Trophoblast cell (in vitro differentiated cells and primary cell): ENCODE results near the gene USF1.

Source experiments
- DNase-seq, 2 donors: peaks; one replicate each; pipeline ENCODE4 v3.0.0-alpha.2; 2016
- H2AFZ ChIP-seq: 2 replicates; pipeline ENCODE4 v1.6.1; 2013; ENCODE audit warnings: low read length, moderate library complexity, mild to moderate bottlenecking; ENCODE audit not compliant: insufficient read depth, poor library complexity
- H2AK5ac ChIP-seq: 2 replicates; pipeline ENCODE4 v1.6.1; 2013; ENCODE audit warnings: mild to moderate bottlenecking, low read length
- H2BK120ac ChIP-seq: 2 replicates; pipeline ENCODE4 v1.6.1; 2013; ENCODE audit warnings: low read length, mild to moderate bottlenecking, moderate library complexity; ENCODE audit not compliant: insufficient read depth, poor library complexity
- H2BK12ac ChIP-seq: 2 replicates; pipeline ENCODE4 v1.6.1; 2013; ENCODE audit warnings: mild to moderate bottlenecking, low read length, moderate library complexity
- H2BK5ac ChIP-seq: 2 replicates; pipeline ENCODE4 v1.6.1; 2013; ENCODE audit warnings: low read length, low read depth, moderate library complexity, mild to moderate bottlenecking; ENCODE audit not compliant: poor library complexity
- H3K14ac ChIP-seq: 2 replicates; pipeline ENCODE4 v1.6.1; 2013; ENCODE audit warnings: mild to moderate bottlenecking, low read length
- H3K18ac ChIP-seq: 2 replicates; pipeline ENCODE4 v1.6.1; 2013; ENCODE audit warnings: mild to moderate bottlenecking, low read length
- H3K23ac ChIP-seq: 2 replicates; pipeline ENCODE4 v1.6.1; 2013; ENCODE audit warnings: low read length
- H3K27ac ChIP-seq: 2 replicates; pipeline ENCODE4 v1.5.1; 2013; ENCODE audit warnings: low read depth, mild to moderate bottlenecking, inconsistent platforms, low read length, moderate library complexity
- H3K27me3 ChIP-seq: 2 replicates; pipeline ENCODE4 v1.6.1; 2013; ENCODE audit warnings: inconsistent platforms, mild to moderate bottlenecking, low read length, moderate library complexity; ENCODE audit not compliant: insufficient read depth
- H3K36me3 ChIP-seq, 2 experiments: 1 replicate in 1 of 2; 2 replicates in 1 of 2; pipeline ENCODE4 v1.6.1; 2013; ENCODE audit warnings: low read length in 2 of 2, mild to moderate bottlenecking in 2 of 2, moderate library complexity in 1 of 2; ENCODE audit not compliant: insufficient read depth in 2 of 2, control insufficient read depth in 1 of 2
- H3K4ac ChIP-seq: 2 replicates; pipeline ENCODE4 v1.6.1; 2013; ENCODE audit warnings: low read depth, mild to moderate bottlenecking, low read length, moderate library complexity
- H3K4me1 ChIP-seq, 2 experiments: 1 replicate in 1 of 2; 2 replicates in 1 of 2; pipeline ENCODE4 v1.6.1; 2013; ENCODE audit warnings: low read length in 2 of 2, mild to moderate bottlenecking in 2 of 2, moderate library complexity in 1 of 2; ENCODE audit not compliant: insufficient read depth in 2 of 2, control insufficient read depth in 1 of 2
- H3K4me2 ChIP-seq: 2 replicates; pipeline ENCODE4 v1.6.1; 2013; ENCODE audit warnings: inconsistent platforms, mild to moderate bottlenecking, low read length, moderate library complexity
- H3K4me3 ChIP-seq: 2 replicates; pipeline ENCODE4 v1.5.1; 2013; ENCODE audit warnings: mild to moderate bottlenecking, low read depth, low read length, inconsistent platforms
- H3K79me1 ChIP-seq: one replicate; pipeline ENCODE4 v1.6.1; 2013; ENCODE audit warnings: low read length
- H3K79me2 ChIP-seq: 2 replicates; pipeline ENCODE4 v1.6.1; 2013; ENCODE audit warnings: low read length, mild to moderate bottlenecking; ENCODE audit not compliant: control insufficient read depth, insufficient read depth, poor library complexity
- H3K9ac ChIP-seq: 2 replicates; pipeline ENCODE4 v1.6.1; 2013; ENCODE audit warnings: mild to moderate bottlenecking, low read length
- H3K9me3 ChIP-seq: 2 replicates; pipeline ENCODE4 v1.6.1; 2013; ENCODE audit warnings: low read depth, mild to moderate bottlenecking, control low read depth, inconsistent platforms, low read length; ENCODE audit not compliant: insufficient read depth
- H4K12ac ChIP-seq: 2 replicates; pipeline ENCODE4 v1.6.1; 2013; ENCODE audit warnings: low read depth, mild to moderate bottlenecking, low read length, moderate library complexity
- H4K8ac ChIP-seq: 2 replicates; pipeline ENCODE4 v1.6.1; 2013; ENCODE audit warnings: low read depth, mild to moderate bottlenecking, low read length, moderate library complexity
- H4K91ac ChIP-seq: one replicate; pipeline ENCODE4 v1.6.1; 2013; ENCODE audit warnings: low read depth, mild to moderate bottlenecking, low read length, moderate library complexity
- WGBS: extraction: QIAGEN DNeasy Blood & Tissue Kit; methylation state at CpG from one replicate; pipeline ENCODE4 v1.1.7; 2013; ENCODE audit warnings: missing lambda C conversion rate; ENCODE audit not compliant: insufficient read length, insufficient coverage; ENCODE audit errors: extremely low coverage; 5-methylcytosine and 5-hydroxymethylcytosine counted together

The USF1 gene

DNA sequence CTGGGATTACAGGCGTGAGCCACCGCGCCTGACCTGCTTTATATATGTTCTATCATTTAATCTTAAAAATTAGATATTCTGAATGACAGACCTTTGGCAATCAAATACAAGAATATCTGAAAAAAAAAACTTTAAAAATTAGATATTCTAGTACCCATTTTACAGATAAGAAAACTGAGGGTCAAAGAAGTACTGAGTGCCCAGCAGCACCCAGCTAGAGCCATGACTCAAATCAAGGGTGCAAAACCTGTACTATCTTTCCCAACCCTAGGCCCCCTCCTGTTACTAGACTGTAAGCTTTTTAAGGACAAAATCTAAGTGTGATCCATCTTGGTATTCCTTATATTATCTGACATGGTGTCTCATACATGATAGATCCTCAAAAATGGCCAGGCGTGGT lies 15.6 kb upstream of the USF1 start:
- Histone ChIP-seq H4K8ac (no peak overlapping the region), H3K79me1 (no peaks in the 10 kb centered on the region), H3K36me3 (no peaks in the 10 kb centered on the region), H3K79me2 (no peaks in the 10 kb centered on the region), H3K23ac (no peak overlapping the region), H3K27ac (no peak overlapping the region), H3K9ac (no peak overlapping the region), H4K12ac (no peak overlapping the region), H2BK120ac (no peak overlapping the region), H2BK5ac (no peak overlapping the region), H3K27me3 (no peaks in the 10 kb centered on the region), H3K18ac (no peak overlapping the region), H3K4me3 (no peak overlapping the region), H3K4me1 (no peaks in the 10 kb centered on the region), H3K14ac (no peak overlapping the region), H2AK5ac (no peak overlapping the region), H3K9me3 (no peaks in the 10 kb centered on the region), H4K91ac (no peak overlapping the region), H3K4me2 (no peak overlapping the region), H2AFZ (no peak overlapping the region), H2BK12ac (no peak overlapping the region), H3K4ac (no peak overlapping the region)
- WGBS, result no CpG with 5 or more reads among the region's 4 CpGs
- no peak for DNase-seq

DNA sequence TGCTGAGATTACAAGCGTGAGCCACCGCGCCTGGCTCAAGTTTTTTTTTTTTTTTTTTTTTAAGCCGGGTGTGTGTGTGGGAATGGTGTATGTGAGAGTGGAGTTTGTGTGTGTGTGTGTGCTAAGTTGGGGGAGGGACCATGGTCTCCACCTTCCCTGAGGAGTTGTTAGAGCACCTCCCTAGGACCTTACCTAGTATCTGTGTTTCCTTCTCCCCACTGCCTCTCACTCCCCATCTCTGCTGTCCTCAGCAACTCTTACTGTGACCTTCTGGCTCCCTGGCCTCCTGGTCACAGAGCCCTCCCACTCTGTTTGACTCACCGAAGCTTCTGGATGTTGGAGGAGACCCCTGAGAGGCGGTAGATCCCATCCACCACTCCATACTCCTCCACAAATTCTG lies 13.5 kb upstream of the USF1 start:
- no peak for DNase-seq
- no peaks in the 10 kb centered on the region for H3K9me3 ChIP-seq

DNA sequence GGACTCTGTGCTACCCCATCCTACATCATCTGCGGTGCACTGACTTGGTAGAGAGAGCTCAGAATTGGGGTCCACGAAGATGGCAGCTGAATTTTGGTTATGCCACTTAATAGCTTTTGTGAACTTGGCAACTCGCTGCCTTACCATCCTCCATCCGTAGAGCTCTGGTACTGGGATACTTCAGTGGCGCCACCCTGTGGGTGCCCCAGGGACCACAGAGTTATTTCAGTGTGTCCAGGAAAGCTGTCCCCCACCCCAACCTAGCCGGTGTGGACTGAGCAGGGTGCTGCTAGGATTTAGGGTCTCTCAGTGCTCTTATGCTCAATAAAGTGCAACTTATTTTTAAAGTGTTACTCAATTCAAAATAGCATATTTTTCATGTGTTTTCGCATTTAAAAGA lies 9.0 kb upstream of the USF1 start:
- Histone ChIP-seq H3K9me3 (peaks cover 2% of the 10 kb centered on the region), H3K4me1 (peaks cover 2 to 4% of the 10 kb centered on the region in 2 experiments), H3K36me3 (peaks cover 0 to 4% of the 10 kb centered on the region in 2 experiments), H3K23ac (no peak overlapping the region), H2BK5ac (no peak overlapping the region), H3K18ac (no peak overlapping the region), H4K91ac (no peak overlapping the region), H3K4me3 (no peak overlapping the region), H3K9ac (no peak overlapping the region), H3K79me2 (no peaks in the 10 kb centered on the region), H3K27ac (no peak overlapping the region), H3K4me2 (no peak overlapping the region), H4K8ac (no peak overlapping the region), H2BK120ac (no peak overlapping the region), H3K4ac (no peak overlapping the region), H3K14ac (no peak overlapping the region), H2AK5ac (no peak overlapping the region), H2BK12ac (no peak overlapping the region), H2AFZ (no peak overlapping the region), H3K79me1 (no peaks in the 10 kb centered on the region), H4K12ac (no peak overlapping the region), H3K27me3 (no peaks in the 10 kb centered on the region)
- no CpG with 5 or more reads among the region's 7 CpGs for whole genome bisulfite sequencing
- no peak for DNase-seq

More for the DNA sequence above, 13.5 kb upstream of the USF1 start:
- no peak overlapping the region for H3K23ac ChIP-seq
- WGBS, result no CpG with 5 or more reads among the region's 6 CpGs
- H2BK12ac ChIP-seq, result no peak overlapping the region
- no peak overlapping the region for H3K4me3 ChIP-seq
- H3K18ac ChIP-seq, result no peak overlapping the region
- no peaks in the 10 kb centered on the region for H3K36me3 ChIP-seq
- H3K27ac ChIP-seq, result no peak overlapping the region
- no peak overlapping the region for H3K4ac ChIP-seq
- no peak overlapping the region for H2BK5ac ChIP-seq
- no peak overlapping the region for H4K12ac ChIP-seq
- H3K4me2 ChIP-seq, result no peak overlapping the region
- no peaks in the 10 kb centered on the region for H3K27me3 ChIP-seq
- H4K8ac ChIP-seq, result no peak overlapping the region
- H2AK5ac ChIP-seq, result no peak overlapping the region
- no peaks in the 10 kb centered on the region for H3K4me1 ChIP-seq
- H2AFZ ChIP-seq, result no peak overlapping the region
- no peak overlapping the region for H3K9ac ChIP-seq
- no peak overlapping the region for H3K14ac ChIP-seq
- H3K79me2 ChIP-seq, result no peaks in the 10 kb centered on the region
- no peak overlapping the region for H2BK120ac ChIP-seq
- H3K79me1 ChIP-seq, result no peaks in the 10 kb centered on the region
- no peak overlapping the region for H4K91ac ChIP-seq

DNA sequence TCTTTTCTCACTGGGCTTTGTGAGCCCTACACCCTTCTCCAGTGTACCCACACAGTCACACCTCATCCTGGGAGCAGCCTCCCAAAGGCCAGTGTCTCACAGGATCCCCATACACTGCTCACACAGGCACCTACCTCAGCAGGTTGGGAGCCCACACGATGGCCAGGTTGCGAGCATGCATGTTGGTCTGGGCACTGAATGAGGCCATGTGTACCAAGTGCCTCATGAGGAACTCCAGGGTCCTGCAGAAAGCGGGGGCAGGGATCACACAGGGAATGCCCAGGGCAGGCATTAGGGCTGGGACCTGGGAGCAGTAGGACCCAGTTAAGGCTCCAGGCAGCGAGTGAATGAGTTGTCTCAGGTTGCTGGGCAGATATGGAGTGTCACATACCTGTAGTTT lies 8.5 kb upstream of the USF1 start:
- DNase-seq, result no peak
- Histone ChIP-seq H2BK120ac (no peak overlapping the region), H4K8ac (no peak overlapping the region), H3K4ac (no peak overlapping the region), H4K91ac (no peak overlapping the region), H2BK12ac (no peak overlapping the region), H2AFZ (no peak overlapping the region), H4K12ac (no peak overlapping the region), H3K18ac (no peak overlapping the region), H3K4me2 (no peak overlapping the region), H3K9me3 (peaks cover 5% of the 10 kb centered on the region), H3K9ac (no peak overlapping the region), H3K27me3 (no peaks in the 10 kb centered on the region), H3K4me1 (peaks cover 2 to 4% of the 10 kb centered on the region in 2 experiments), H3K14ac (no peak overlapping the region), H3K36me3 (peaks cover 0 to 4% of the 10 kb centered on the region in 2 experiments), H3K79me2 (no peaks in the 10 kb centered on the region), H2BK5ac (no peak overlapping the region), H3K79me1 (no peaks in the 10 kb centered on the region), H3K23ac (no peak overlapping the region), H3K4me3 (no peak overlapping the region), H2AK5ac (no peak overlapping the region), H3K27ac (no peak overlapping the region)
- no CpG with 5 or more reads among the region's 4 CpGs for WGBS
